ENCODE results near the gene CCP110. TPM values are rescaled to one million over a fixed set of nuclear protein-coding genes. Genes with fewer than 3 reads are reported as not detected.

Gene CCP110
- total and polyA plus RNA-seq, 2 of the 13 experiments (the other 11 are each of a cell fraction or from before 2014, with no cell fraction given) = 10.0 to 11.1 TPM

GRCh38 chr16:19524356-19524615 is 544 bp downstream of the CCP110 start (continued):
- peak; percentile 78; the same call in 1 of the 2 replicates for TF ChIP-seq ZNF33A (CRISPR knock-in tag; IDR thresholded peaks at IDR 0.05; ENCODE audit: borderline replicate concordance)
- TF ChIP-seq ZNF850 (CRISPR knock-in tag; conservative IDR thresholded peaks at IDR 0.05) = 0 out of 2 replicates have a peak, but pooled peaks have one; percentile 71
- peak; percentile 15; the same call in 1 of the 2 replicates for TF ChIP-seq ZFP90 (CRISPR knock-in tag; IDR thresholded peaks at IDR 0.05; ENCODE audit: borderline replicate concordance)
- TF ChIP-seq EED (CRISPR knock-in tag; IDR thresholded peaks at IDR 0.05) = 0 out of 2 replicates have a peak, but pooled peaks have one; percentile 6
- TF ChIP-seq ZNF24 (IDR thresholded peaks at IDR 0.05) = no peak
- no peak for TF ChIP-seq ATF3 (CRISPR knock-in tag; IDR thresholded peaks at IDR 0.05)
- 0 out of 2 replicates have a peak, but pooled peaks have one; percentile 13 for TF ChIP-seq ZNF20 (CRISPR knock-in tag; IDR thresholded peaks at IDR 0.05)
- TF ChIP-seq SAP130 (CRISPR knock-in tag; IDR thresholded peaks at IDR 0.05; ENCODE audit: low read depth) = no peak
- TF ChIP-seq ZNF646 (CRISPR knock-in tag; IDR thresholded peaks at IDR 0.05) = 0 out of 2 replicates have a peak, but pooled peaks have one; percentile 21
- peak; percentile 63; the same call in 1 of the 2 replicates for TF ChIP-seq ZNF75D (CRISPR knock-in tag; IDR thresholded peaks at IDR 0.05; ENCODE audit: borderline replicate concordance)
- TF ChIP-seq ZC3H13 (CRISPR knock-in tag; IDR thresholded peaks at IDR 0.05) = no peak
- no peak for TF ChIP-seq PRPF4 (IDR thresholded peaks at IDR 0.05; ENCODE audit: low read depth, low read length, poor library complexity, severe bottlenecking)
- no peak for TF ChIP-seq ZMYM4 (CRISPR knock-in tag; IDR thresholded peaks at IDR 0.05)
